ENCODE measurements around the gene PLCH2. TPM values are rescaled to one million over a fixed set of nuclear protein-coding genes. Genes with fewer than 3 reads are reported as not detected.
"Not testable (repeated sequence)": the region's sequence is repeated elsewhere in the genome, so short reads cannot be mapped to it uniquely, and the experiment has no call there.

PLCH2 gene
- total RNA-seq, 5 donors from 2014 or later (not counting 1 experiment from before 2014, with no cell fraction given): 20.2 to 59.1 (median 27.9) TPM

DNA sequence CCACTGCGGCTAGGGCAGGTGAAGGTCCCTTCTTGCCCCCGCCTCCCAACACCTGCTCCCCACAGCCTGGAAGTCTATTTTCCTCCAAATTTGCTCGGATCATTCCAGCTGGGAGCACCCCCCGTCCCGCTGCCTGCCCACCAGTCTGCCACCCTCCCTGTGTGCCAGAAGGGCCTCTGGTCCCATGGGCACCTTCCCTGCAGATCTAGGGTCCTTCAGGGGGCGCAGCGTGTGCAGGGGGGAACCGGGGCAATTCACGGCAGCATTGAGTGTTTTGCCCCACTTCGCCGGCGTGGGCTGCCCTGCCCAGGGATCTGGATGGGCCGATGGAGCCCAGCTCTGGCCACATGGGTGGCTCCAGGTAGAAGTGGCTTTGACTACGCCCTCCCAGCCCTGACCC is 37.4 kb upstream of the PLCH2 start:
- peaks cover 0 to 6% of the 10 kb centered on the region in 2 experiments for H3K4me1 ChIP-seq (ENCODE audit: control insufficient read depth in 1 of 2, extremely low read depth in 1 of 2, insufficient read depth in 2 of 2, low read length in 2 of 2)
- ChIA-PET CTCF (no interaction called here), POLR2A (no interaction called here)
- Mint-ChIP-seq H3K9me3 (no peaks in the 10 kb centered on the region), H3K4me3 (no peak overlapping the region), H3K27me3 (peaks cover 5% of the 10 kb centered on the region in 2 donors), H3K36me3 (peaks cover 3% of the 10 kb centered on the region), H3K27ac (no peak overlapping the region), H3K4me1 (no peaks in the 10 kb centered on the region)
- H3K4me3 ChIP-seq (ENCODE audit: control insufficient read depth in 1 of 2, extremely low read depth in 1 of 2, low read length in 1 of 2): no peak overlapping the region
- no peaks in the 10 kb centered on the region for H3K36me3 ChIP-seq (ENCODE audit: control insufficient read depth in 2 of 2, extremely low read depth in 1 of 2, insufficient read depth in 1 of 2, low read length in 1 of 2)
- DNase-seq (no peak), ATAC-seq (replicated peaks in 1 of 4) (no peak)
- no peak overlapping the region for H3K27ac ChIP-seq (ENCODE audit: low read length)
- H3K27me3 ChIP-seq (replicated peaks in 1 of 2; ENCODE audit: control insufficient read depth in 2 of 2, extremely low read depth in 1 of 2, insufficient read depth in 2 of 2, low read length in 1 of 2): peaks cover 0 to 31% of the 10 kb centered on the region in 2 experiments
- WGBS (ENCODE audit: insufficient coverage): 86% methylated on average over 12 of the region's 14 CpGs
- no peaks in the 10 kb centered on the region for H3K9me3 ChIP-seq

DNA sequence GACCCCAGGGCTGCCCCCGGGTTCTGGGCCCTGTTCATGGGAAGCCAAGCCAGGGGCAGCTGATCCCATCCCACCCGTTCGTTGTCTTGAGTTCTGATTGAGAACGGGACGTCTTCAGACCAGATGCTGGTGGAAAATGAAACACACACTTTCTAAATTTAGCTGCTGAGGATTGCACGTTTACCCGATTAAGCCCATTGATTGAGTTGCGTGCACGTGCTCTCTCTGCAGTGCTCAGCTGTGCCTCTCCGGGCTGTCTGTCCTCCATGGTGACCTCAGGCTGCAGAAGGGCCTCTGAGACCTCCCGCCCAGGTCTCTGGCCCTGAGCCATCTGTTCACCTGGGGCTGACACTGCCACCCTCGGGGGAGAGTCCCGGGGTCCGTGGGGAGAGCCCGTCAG is 36.7 kb upstream of the PLCH2 start:
- CTCF ChIA-PET: no interaction called here
- H3K4me3 ChIP-seq (ENCODE audit: control insufficient read depth in 1 of 2, extremely low read depth in 1 of 2, low read length in 1 of 2): no peak overlapping the region
- H3K9me3 Mint-ChIP-seq: no peaks in the 10 kb centered on the region
- POLR2A ChIA-PET: no interaction called here
- no peak overlapping the region for H3K27ac ChIP-seq (ENCODE audit: low read length)
- H3K27me3 Mint-ChIP-seq: peaks cover 5% of the 10 kb centered on the region in 2 donors
- H3K27ac Mint-ChIP-seq: no peak overlapping the region
- no peak overlapping the region for H3K4me3 Mint-ChIP-seq
- no peaks in the 10 kb centered on the region for H3K9me3 ChIP-seq
- 63% methylated on average over 13 of the region's 15 CpGs for WGBS (ENCODE audit: insufficient coverage)
- H3K4me1 ChIP-seq (ENCODE audit: control insufficient read depth in 1 of 2, extremely low read depth in 1 of 2, insufficient read depth in 2 of 2, low read length in 2 of 2): peaks cover 0 to 10% of the 10 kb centered on the region in 2 experiments
- no peaks in the 10 kb centered on the region for H3K4me1 Mint-ChIP-seq
- H3K36me3 Mint-ChIP-seq: peaks cover 3% of the 10 kb centered on the region
- no peak for ATAC-seq (replicated peaks in 1 of 4)
- peaks cover 0 to 31% of the 10 kb centered on the region in 2 experiments for H3K27me3 ChIP-seq (replicated peaks in 1 of 2; ENCODE audit: control insufficient read depth in 2 of 2, extremely low read depth in 1 of 2, insufficient read depth in 2 of 2, low read length in 1 of 2)
- DNase-seq: no peak
- H3K36me3 ChIP-seq (ENCODE audit: control insufficient read depth in 2 of 2, extremely low read depth in 1 of 2, insufficient read depth in 1 of 2, low read length in 1 of 2): no peaks in the 10 kb centered on the region

DNA sequence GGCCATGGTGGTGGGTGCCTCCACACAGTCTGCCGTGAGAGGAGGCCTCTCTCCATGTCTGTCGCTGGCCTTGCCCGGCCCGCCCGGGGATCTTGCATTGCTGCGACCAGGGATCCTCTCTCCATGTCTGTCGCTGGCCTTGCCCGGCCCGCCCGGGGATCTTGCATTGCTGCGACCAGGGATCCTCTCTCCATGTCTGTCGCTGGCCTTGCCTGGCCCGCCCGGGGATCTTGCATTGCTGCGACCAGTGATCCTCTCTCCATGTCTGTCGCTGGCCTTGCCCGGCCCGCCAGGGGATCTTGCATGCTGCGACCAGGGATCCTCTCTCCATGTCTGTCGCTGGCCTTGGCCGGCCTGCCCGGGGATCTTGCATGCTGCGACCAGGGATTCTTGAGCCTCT is 35.7 kb upstream of the PLCH2 start:
- Histone ChIP-seq H3K4me1 (ENCODE audit: control insufficient read depth in 1 of 2, extremely low read depth in 1 of 2, insufficient read depth in 2 of 2, low read length in 2 of 2) (peaks cover 0 to 10% of the 10 kb centered on the region in 2 experiments), H3K27me3 (replicated peaks in 1 of 2; ENCODE audit: control insufficient read depth in 2 of 2, extremely low read depth in 1 of 2, insufficient read depth in 2 of 2, low read length in 1 of 2) (peaks cover 0 to 38% of the 10 kb centered on the region in 2 experiments)
- H3K27me3 Mint-ChIP-seq: peaks cover 5 to 13% of the 10 kb centered on the region in 2 donors
- CTCF ChIA-PET; POLR2A ChIA-PET; H3K4me1 Mint-ChIP-seq; ATAC-seq (replicated peaks in 1 of 4); H3K4me3 ChIP-seq (ENCODE audit: control insufficient read depth in 1 of 2, extremely low read depth in 1 of 2, low read length in 1 of 2); H3K36me3 Mint-ChIP-seq; H3K4me3 Mint-ChIP-seq; H3K36me3 ChIP-seq (ENCODE audit: control insufficient read depth in 2 of 2, extremely low read depth in 1 of 2, insufficient read depth in 1 of 2, low read length in 1 of 2); H3K9me3 ChIP-seq; H3K27ac ChIP-seq (ENCODE audit: low read length); H3K9me3 Mint-ChIP-seq; H3K27ac Mint-ChIP-seq: not testable (repeated sequence)
- peak in 3 of 35 experiments; percentile 11 to 18 (median 13) for DNase-seq
- WGBS (ENCODE audit: insufficient coverage): 95% methylated on average over 22 of the region's 23 CpGs

DNA sequence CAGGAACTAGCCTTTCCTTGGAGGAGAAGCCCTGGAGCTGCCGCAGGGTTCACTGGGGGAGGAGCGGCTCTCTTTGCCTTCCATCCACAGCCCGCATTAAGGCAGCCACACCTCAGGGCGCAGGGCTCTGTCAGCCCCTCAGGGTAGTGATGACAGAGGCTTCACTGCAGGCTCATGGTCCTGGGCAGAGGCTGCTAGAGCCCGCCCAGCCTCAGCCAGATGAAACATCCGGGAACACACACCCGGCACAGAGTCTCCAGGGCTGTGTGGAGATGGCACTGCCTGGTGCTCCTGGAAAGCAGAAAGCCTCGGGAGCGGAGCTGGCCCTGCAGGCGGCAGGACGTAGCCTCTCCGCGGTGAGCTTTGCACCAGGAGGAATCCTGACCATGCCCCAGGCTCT is 34.3 kb upstream of the PLCH2 start:
- POLR2A ChIA-PET: no interaction called here
- no peak overlapping the region for H3K27ac Mint-ChIP-seq
- H3K4me1 ChIP-seq (ENCODE audit: control insufficient read depth in 1 of 2, extremely low read depth in 1 of 2, insufficient read depth in 2 of 2, low read length in 2 of 2): peaks cover 0 to 10% of the 10 kb centered on the region in 2 experiments
- DNase-seq (no peak), ATAC-seq (replicated peaks in 1 of 4) (no peak)
- H3K9me3 Mint-ChIP-seq: no peaks in the 10 kb centered on the region
- no peak overlapping the region for H3K4me3 Mint-ChIP-seq
- H3K36me3 Mint-ChIP-seq: peaks cover 3% of the 10 kb centered on the region
- peaks cover 5 to 13% of the 10 kb centered on the region in 2 donors for H3K27me3 Mint-ChIP-seq
- no peak overlapping the region for H3K4me3 ChIP-seq (ENCODE audit: control insufficient read depth in 1 of 2, extremely low read depth in 1 of 2, low read length in 1 of 2)
- CTCF ChIA-PET: no interaction called here
- H3K4me1 Mint-ChIP-seq: no peaks in the 10 kb centered on the region
- no peak overlapping the region for H3K27ac ChIP-seq (ENCODE audit: low read length)
- H3K36me3 ChIP-seq (ENCODE audit: control insufficient read depth in 2 of 2, extremely low read depth in 1 of 2, insufficient read depth in 1 of 2, low read length in 1 of 2): no peaks in the 10 kb centered on the region
- 67% methylated on average over 7 of the region's 13 CpGs for WGBS (ENCODE audit: insufficient coverage)
- no peaks in the 10 kb centered on the region for H3K9me3 ChIP-seq
- peaks cover 0 to 38% of the 10 kb centered on the region in 2 experiments for H3K27me3 ChIP-seq (replicated peaks in 1 of 2; ENCODE audit: control insufficient read depth in 2 of 2, extremely low read depth in 1 of 2, insufficient read depth in 2 of 2, low read length in 1 of 2)

DNA sequence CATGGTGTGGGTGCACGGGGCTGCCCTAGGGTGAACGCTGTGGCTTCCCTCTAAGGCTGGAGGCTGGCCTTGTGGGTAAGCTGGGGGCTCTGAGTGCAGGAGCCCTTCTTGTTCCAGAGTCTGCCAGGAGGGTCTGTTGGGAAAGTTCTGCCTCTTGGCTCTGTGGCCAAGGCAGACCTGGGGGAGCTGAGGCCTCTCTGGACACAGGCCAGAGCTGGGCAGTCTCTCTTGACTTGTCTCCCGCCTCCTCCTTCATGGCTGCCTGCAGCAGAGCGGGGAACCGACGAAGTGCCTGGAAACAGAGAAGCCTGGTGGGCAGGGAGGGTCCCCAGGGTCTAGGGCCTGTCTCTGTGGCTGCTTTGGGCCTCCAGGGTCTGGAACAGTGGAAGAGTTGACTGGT is 33.4 kb upstream of the PLCH2 start:
- peak overlapping the region in 1 of 3 donors; percentile 52 for H3K4me3 Mint-ChIP-seq
- ATAC-seq (replicated peaks in 1 of 4): no peak
- 89% methylated on average over 3 of the region's 6 CpGs for WGBS (ENCODE audit: insufficient coverage)
- Histone ChIP-seq H3K36me3 (ENCODE audit: control insufficient read depth in 2 of 2, extremely low read depth in 1 of 2, insufficient read depth in 1 of 2, low read length in 1 of 2) (no peaks in the 10 kb centered on the region), H3K4me1 (ENCODE audit: control insufficient read depth in 1 of 2, extremely low read depth in 1 of 2, insufficient read depth in 2 of 2, low read length in 2 of 2) (peaks cover 0 to 10% of the 10 kb centered on the region in 2 experiments), H3K9me3 (no peaks in the 10 kb centered on the region), H3K27me3 (replicated peaks in 1 of 2; ENCODE audit: control insufficient read depth in 2 of 2, extremely low read depth in 1 of 2, insufficient read depth in 2 of 2, low read length in 1 of 2) (peaks cover 0 to 38% of the 10 kb centered on the region in 2 experiments), H3K27ac (ENCODE audit: low read length) (no peak overlapping the region), H3K4me3 (ENCODE audit: control insufficient read depth in 1 of 2, extremely low read depth in 1 of 2, low read length in 1 of 2) (no peak overlapping the region)
- peaks cover 5 to 13% of the 10 kb centered on the region in 2 donors for H3K27me3 Mint-ChIP-seq
- POLR2A ChIA-PET: no interaction called here
- DNase-seq: no peak
- no peak overlapping the region for H3K27ac Mint-ChIP-seq
- no peaks in the 10 kb centered on the region for H3K9me3 Mint-ChIP-seq
- no peaks in the 10 kb centered on the region for H3K4me1 Mint-ChIP-seq
- peaks cover under 1% of the 10 kb centered on the region for H3K36me3 Mint-ChIP-seq
- CTCF ChIA-PET: no interaction called here

DNA sequence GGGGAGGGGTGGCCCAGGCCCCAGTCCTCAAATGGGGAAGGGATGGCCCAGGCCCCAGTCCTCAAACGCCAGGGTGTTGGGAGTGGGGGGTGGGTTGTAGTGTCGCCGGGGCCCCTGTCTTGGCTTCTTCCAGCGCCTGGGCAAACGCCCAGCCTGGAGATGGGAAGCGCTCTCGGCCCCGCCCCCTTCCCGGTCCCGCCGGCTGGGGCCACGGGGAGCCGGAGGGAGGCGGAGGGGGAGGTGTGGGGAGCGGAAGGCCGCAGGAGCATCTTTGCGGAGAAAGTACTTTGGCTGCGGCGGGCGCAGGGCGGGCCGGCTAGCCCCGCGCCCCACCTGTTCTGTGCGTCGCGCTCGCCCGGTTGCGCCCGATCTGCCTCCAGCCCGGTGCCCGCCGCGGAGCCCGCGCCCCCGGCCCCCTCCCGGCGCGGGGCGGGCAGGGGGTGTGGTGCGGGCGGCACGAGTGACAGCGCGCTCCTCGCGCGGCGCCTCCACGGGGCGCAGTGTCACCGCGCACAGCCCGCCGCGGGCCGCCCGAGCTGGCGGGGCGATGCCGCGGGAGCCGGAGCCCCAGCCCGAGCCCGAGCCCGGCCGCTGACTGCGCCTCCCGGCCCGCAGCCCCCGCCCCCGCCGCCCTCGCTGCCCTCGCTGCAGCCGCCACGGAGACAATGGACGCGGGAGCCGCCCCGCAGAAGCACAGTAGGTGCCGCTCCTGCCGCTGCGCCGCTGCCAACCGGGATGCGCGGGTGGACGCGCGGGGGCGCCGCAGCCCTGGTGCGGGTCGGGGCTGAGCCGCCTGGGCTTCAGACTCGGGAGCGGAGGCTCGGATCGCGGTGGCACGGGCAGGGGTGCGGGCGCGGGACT is 32.6 kb upstream of the PLCH2 start:
- no peaks in the 10 kb centered on the region for H3K9me3 Mint-ChIP-seq
- H3K36me3 ChIP-seq (ENCODE audit: control insufficient read depth in 2 of 2, extremely low read depth in 1 of 2, insufficient read depth in 1 of 2, low read length in 1 of 2): no peaks in the 10 kb centered on the region
- H3K4me1 Mint-ChIP-seq: no peaks in the 10 kb centered on the region
- ChIA-PET CTCF (interaction anchor here in 1 of 2 donors (0.6 kb wide), 1 partner anchor 172 kb away, joined by 3 read pairs; no protein-coding TSS in a partner anchor), POLR2A (no interaction called here)
- H3K4me3 Mint-ChIP-seq: peak overlapping the region in 1 of 3 donors; percentile 52
- peaks cover 5 to 13% of the 10 kb centered on the region in 2 donors for H3K27me3 Mint-ChIP-seq
- peaks cover 0 to 10% of the 10 kb centered on the region in 2 experiments for H3K4me1 ChIP-seq (ENCODE audit: control insufficient read depth in 1 of 2, extremely low read depth in 1 of 2, insufficient read depth in 2 of 2, low read length in 2 of 2)
- H3K27ac ChIP-seq (ENCODE audit: low read length): no peak overlapping the region
- DNase-seq (peak in 14 of 35 experiments; percentile 6 to 44 (median 18)), ATAC-seq (replicated peaks in 1 of 4) (peak; percentile 50 to 67 (median 61))
- H3K9me3 ChIP-seq: no peaks in the 10 kb centered on the region
- WGBS (ENCODE audit: insufficient coverage): 3% methylated on average over 103 of the region's 107 CpGs
- H3K27me3 ChIP-seq (replicated peaks in 1 of 2; ENCODE audit: control insufficient read depth in 2 of 2, extremely low read depth in 1 of 2, insufficient read depth in 2 of 2, low read length in 1 of 2): peaks cover 0 to 38% of the 10 kb centered on the region in 2 experiments
- H3K27ac Mint-ChIP-seq: no peak overlapping the region
- H3K36me3 Mint-ChIP-seq: no peaks in the 10 kb centered on the region
- no peak overlapping the region for H3K4me3 ChIP-seq (ENCODE audit: control insufficient read depth in 1 of 2, extremely low read depth in 1 of 2, low read length in 1 of 2)
